ENCODE measurements around the gene QSOX1.
A peak's percentile ranks its signal among the peaks of the same experiment; 100 is the strongest.

The QSOX1 gene

DNA sequence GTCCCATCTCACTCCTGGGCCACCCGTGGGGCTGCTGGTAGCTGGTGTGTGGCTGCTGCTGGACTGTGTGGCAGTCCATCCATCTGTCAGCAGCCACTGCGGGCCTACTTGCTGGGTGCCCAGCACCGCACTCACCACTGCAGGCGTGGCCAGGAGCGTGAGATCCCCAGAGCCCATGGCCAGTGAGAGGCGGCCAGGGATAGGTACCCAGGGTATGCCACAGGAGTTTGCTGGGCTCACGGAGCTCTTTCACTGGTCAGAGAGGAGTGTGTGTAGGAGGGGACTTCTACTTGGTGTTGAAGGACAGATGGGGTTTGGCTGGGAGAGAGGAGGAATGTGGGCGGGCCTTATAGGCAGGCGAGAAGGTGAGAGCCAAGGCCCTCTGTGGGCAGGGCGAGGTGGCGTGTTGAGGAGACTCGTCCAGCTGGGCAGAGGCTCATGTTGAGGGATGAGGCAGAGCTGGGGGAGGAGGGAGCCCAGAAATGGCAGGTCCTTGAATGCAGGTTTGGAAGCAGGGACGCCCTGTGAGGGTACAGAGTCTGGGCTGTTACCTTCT is 15.0 kb downstream of the QSOX1 start:
- Mint-ChIP-seq H3K27me3 (no peaks in the 10 kb centered on the region), H3K9me3 (no peaks in the 10 kb centered on the region), H3K27ac (no peak overlapping the region), H3K4me3 (no peak overlapping the region), H3K4me1 (peaks cover 2% of the 10 kb centered on the region), H3K36me3 (no peaks in the 10 kb centered on the region)
- DNase-seq = peak; percentile 13
- CTCF ChIA-PET = interaction anchor here (0.6 to 8.2 kb wide), 6 partner anchors 9 to 463 kb away, joined by 3 to 80 read pairs (median 4); no protein-coding TSS in a partner anchor

DNA sequence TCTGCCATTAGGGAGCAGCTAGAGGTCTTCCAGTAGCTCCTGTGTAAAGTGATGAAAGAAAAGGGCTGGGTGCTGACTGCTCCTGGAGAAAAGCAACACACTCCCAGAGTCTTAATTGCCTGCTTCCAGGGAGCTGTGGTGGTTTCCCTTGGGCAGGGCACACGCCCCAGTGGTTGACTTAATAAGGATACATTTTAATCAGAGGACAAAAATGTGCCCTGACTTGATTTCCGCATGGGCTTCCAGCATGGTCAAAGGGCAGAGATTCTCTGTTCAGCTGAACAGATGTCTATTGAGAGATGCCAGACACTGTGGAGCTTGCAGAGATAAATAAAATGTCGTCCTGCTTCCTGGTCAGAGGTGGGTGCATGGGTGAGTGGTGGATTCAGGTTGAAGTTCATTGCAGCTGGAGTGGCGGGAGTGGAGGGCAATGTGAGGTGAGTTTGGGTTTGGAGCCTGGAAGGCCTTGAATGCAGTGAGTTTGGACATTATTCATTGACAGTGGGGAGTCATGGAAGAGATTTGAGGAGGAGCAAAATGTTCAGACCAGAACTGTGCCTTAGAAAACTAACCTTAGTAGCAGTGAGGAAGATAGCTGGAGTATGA is 16.0 kb downstream of the QSOX1 start:
- H3K4me3 Mint-ChIP-seq = no peak overlapping the region
- no peaks in the 10 kb centered on the region for H3K36me3 Mint-ChIP-seq
- no peak overlapping the region for H3K27ac Mint-ChIP-seq
- CTCF ChIA-PET = interaction anchor here (0.6 to 8.2 kb wide), 7 partner anchors 8 to 464 kb away, joined by 3 to 80 read pairs (median 4); no protein-coding TSS in a partner anchor
- no peaks in the 10 kb centered on the region for H3K27me3 Mint-ChIP-seq
- peaks cover 2% of the 10 kb centered on the region for H3K4me1 Mint-ChIP-seq
- no peaks in the 10 kb centered on the region for H3K9me3 Mint-ChIP-seq
- peak; percentile 8 for DNase-seq

DNA sequence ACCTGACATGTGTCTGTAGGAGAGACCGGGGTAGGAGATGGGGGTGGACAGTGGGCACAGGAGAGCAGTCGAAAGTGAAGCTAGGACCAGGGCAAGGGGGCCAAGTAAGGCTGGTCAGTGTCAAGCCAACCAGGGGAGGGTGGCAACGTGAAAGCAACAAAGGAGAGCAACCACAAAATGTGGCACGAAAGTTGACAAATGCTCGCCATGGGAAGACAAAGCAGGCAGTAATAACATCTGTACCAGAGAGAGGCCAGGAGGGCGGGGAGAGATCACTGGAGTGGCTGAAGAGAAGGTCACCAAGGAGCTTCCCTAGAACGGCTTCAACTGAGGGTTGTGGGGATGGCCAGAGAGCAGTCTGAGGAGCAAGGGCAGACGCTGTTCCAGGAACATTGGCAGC is 17.0 kb downstream of the QSOX1 start:
- CTCF ChIA-PET = interaction anchor here (0.5 to 1.9 kb wide), 3 partner anchors 296 to 362 kb away, joined by 3 to 5 read pairs (median 4); no protein-coding TSS in a partner anchor
- no peaks in the 10 kb centered on the region for H3K27me3 Mint-ChIP-seq
- DNase-seq = peak; percentile 6
- no peaks in the 10 kb centered on the region for H3K36me3 Mint-ChIP-seq
- H3K27ac Mint-ChIP-seq = no peak overlapping the region
- H3K4me3 Mint-ChIP-seq = no peak overlapping the region
- peaks cover 2% of the 10 kb centered on the region for H3K4me1 Mint-ChIP-seq
- no peaks in the 10 kb centered on the region for H3K9me3 Mint-ChIP-seq

DNA sequence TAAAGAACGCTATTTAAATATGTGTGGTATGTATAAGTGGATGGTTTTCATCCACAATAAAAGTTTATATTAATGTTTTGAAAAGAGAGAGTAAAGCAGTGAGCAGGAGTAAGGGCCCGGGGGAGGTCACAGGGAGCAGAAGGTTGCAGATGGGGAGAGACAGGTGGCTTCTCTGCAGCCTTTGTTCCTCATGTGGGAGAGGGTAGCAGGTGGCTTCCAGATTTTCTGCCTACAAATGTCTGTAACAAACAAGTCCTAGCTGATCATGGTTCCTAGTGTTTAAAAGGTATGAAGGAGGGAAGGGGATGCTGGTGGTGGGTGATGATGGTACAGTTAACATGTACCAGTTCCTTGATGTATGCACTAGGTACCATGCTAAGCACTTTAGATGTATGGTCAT is 18.8 kb downstream of the QSOX1 start:
- H3K4me3 Mint-ChIP-seq = no peak overlapping the region
- CTCF ChIA-PET = interaction anchor here (1.4 kb wide), 1 partner anchor 15 kb away, joined by 3 read pairs; no protein-coding TSS in a partner anchor

DNA sequence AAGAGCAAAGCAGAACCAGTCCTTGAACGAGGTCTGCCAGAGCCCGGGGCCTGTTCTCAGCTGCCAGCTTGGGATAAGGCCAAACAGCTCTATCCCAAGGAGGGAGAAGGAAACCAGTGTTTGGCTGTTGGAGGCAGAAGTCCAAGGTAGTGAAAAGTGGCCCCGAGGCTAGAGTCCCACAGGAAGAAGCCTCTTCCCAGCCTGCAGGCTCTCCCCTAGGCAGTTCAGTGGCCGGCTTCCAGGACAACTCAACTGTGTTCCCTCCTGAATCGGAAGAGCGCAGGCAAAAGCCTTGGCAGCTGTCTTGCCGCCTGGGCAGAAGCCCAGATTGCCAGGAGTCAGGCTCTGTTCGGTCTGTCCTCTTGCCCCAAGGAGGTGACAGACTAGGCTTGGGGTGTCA is 19.3 kb downstream of the QSOX1 start:
- CTCF ChIA-PET = interaction anchor here (1.4 kb wide), 1 partner anchor 16 kb away, joined by 3 read pairs; no protein-coding TSS in a partner anchor
- no peak for DNase-seq
- Mint-ChIP-seq H3K27ac (no peak overlapping the region), H3K4me1 (no peaks in the 10 kb centered on the region), H3K27me3 (no peaks in the 10 kb centered on the region), H3K36me3 (no peaks in the 10 kb centered on the region), H3K9me3 (no peaks in the 10 kb centered on the region), H3K4me3 (no peak overlapping the region)

More for the DNA sequence above, 18.8 kb downstream of the QSOX1 start:
- Mint-ChIP-seq H3K36me3 (no peaks in the 10 kb centered on the region), H3K9me3 (no peaks in the 10 kb centered on the region), H3K27me3 (no peaks in the 10 kb centered on the region), H3K4me1 (peaks cover 2% of the 10 kb centered on the region), H3K27ac (no peak overlapping the region)
- no peak for DNase-seq

DNA sequence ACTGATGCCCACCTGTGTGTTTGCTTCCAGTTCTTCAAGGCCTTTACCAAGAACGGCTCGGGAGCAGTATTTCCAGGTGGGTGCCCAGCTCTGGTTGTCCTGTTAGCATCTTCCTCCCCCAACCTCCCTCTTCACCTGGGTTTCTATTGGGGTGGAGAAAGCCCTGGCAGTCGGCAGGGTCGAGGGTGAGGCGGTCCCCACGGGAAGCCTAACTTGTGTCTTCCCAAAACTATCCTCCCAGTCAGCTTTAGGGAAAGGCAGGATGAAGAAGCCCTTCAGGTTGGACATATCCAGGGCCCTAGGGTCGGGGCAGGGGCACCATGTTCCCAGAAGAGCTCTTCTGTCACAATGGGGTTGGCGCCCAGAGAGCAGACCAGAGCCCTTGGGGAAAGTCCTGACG is 20.6 kb downstream of the QSOX1 start:
- Mint-ChIP-seq H3K4me3 (no peak overlapping the region), H3K27ac (no peak overlapping the region), H3K9me3 (no peaks in the 10 kb centered on the region), H3K36me3 (no peaks in the 10 kb centered on the region), H3K4me1 (no peaks in the 10 kb centered on the region), H3K27me3 (no peaks in the 10 kb centered on the region)
- CTCF ChIA-PET = interaction anchor here (1.0 to 7.8 kb wide), 4 partner anchors 8 to 366 kb away, joined by 3 to 98 read pairs (median 43); no protein-coding TSS in a partner anchor
- DNase-seq = no peak

DNA sequence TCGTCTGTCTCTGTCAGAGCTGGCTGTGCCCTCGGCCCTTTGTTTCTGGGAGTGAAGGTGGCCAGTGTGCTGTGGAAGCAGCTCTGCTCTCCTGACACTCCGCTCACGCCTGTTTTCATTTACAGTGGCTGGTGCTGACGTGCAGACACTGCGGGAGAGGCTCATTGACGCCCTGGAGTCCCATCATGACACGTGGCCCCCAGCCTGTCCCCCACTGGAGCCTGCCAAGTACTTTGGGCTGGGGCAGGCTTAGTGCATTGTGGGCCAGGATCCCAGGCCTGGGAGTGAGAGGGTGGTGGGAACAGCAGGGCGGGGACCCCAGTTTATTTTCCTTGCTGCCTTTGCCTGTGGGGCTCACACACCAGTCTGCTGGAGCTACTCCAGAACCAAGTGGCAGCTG is 21.1 kb downstream of the QSOX1 start:
- no peak for DNase-seq
- Mint-ChIP-seq H3K27ac (no peak overlapping the region), H3K9me3 (no peaks in the 10 kb centered on the region), H3K4me1 (no peaks in the 10 kb centered on the region), H3K27me3 (no peaks in the 10 kb centered on the region), H3K4me3 (no peak overlapping the region), H3K36me3 (no peaks in the 10 kb centered on the region)
- CTCF ChIA-PET = interaction anchor here (1.0 to 7.8 kb wide), 4 partner anchors 8 to 367 kb away, joined by 3 to 98 read pairs (median 43); no protein-coding TSS in a partner anchor

DNA sequence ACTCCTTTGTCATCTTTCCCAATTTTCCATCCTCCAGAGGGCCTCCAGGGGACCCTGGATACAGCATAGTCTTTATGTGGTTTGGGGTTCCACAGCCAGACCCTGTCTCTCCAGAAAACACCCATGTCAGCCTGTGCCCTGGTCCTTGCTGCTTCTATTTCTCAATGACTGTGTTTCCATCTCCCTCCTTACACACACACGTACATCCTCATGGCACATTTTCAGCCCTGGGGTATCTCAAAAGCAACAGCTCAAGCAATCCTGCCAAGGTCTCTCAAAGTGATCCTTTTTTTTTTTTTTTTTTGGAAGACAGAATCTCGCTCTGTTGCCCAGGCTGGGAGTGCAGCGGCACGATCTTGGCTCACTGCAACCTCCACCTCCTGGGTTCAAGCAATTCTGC is 22.3 kb downstream of the QSOX1 start:
- no peaks in the 10 kb centered on the region for H3K36me3 Mint-ChIP-seq
- no peak overlapping the region for H3K27ac Mint-ChIP-seq
- DNase-seq = no peak
- no peak overlapping the region for H3K4me3 Mint-ChIP-seq
- H3K9me3 Mint-ChIP-seq = no peaks in the 10 kb centered on the region
- no peaks in the 10 kb centered on the region for H3K27me3 Mint-ChIP-seq
- H3K4me1 Mint-ChIP-seq = no peaks in the 10 kb centered on the region
- CTCF ChIA-PET = interaction anchor here (1.0 to 7.8 kb wide), 8 partner anchors 10 to 472 kb away, joined by 3 to 98 read pairs (median 29); no protein-coding TSS in a partner anchor

DNA sequence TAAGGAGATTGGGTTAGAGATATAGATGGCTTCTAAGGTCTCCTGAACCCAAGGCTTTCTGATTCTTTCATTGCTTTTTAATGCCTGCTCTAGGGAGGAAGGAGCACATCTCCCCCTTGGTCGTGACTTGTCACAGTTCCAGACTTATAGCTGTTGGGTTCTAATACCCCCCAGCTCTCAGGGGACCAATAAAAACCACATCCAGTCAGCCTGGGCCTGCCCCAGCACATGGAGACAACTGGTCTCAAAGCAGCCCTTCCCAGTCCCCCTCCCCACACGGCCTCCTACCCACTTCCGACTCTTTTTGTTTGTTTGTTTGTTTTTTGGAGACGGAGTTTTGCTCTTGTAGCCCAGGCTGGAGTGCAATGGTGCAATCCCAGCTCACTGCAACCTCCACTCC is 23.3 kb downstream of the QSOX1 start:
- Mint-ChIP-seq H3K4me1 (no peaks in the 10 kb centered on the region), H3K36me3 (no peaks in the 10 kb centered on the region), H3K27me3 (no peaks in the 10 kb centered on the region), H3K4me3 (no peak overlapping the region), H3K9me3 (no peaks in the 10 kb centered on the region), H3K27ac (no peak overlapping the region)
- DNase-seq = no peak
- CTCF ChIA-PET = interaction anchor here (1.0 to 7.8 kb wide), 9 partner anchors 8 to 473 kb away, joined by 3 to 98 read pairs (median 28); no protein-coding TSS in a partner anchor

DNA sequence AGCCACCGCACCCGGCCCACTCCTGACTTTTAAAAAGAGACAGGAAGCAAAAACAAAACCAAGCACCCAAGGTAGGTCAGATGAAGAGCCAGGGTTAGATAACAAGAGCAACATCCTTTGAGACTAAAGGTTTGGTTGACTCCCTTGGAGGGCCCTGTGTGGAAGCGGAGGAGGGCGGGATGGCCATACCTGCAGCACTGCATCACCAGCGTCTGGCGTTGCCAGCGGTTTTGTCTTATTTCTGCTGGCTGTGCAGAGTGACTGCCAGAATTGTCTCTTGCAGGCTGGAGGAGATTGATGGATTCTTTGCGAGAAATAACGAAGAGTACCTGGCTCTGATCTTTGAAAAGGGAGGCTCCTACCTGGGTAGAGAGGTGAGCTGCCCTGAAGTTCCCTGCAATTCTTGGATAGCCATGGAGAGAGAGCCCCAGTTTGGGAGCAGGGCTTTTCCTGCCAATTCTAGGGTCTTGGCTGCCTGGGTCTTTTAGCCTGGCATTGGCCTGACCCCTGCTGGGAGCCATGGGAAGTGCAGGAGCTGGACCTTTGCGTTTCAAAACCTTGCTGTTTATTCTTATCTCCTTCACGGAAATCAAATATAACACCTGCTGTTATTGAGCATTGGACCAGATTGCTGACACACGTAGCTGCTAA is 24.0 kb downstream of the QSOX1 start:
- Mint-ChIP-seq H3K9me3 (no peaks in the 10 kb centered on the region), H3K4me1 (no peaks in the 10 kb centered on the region), H3K27me3 (no peaks in the 10 kb centered on the region), H3K27ac (no peak overlapping the region), H3K36me3 (no peaks in the 10 kb centered on the region), H3K4me3 (no peak overlapping the region)
- CTCF ChIA-PET = interaction anchor here (0.7 to 7.8 kb wide), 33 partner anchors 7 to 474 kb away, joined by 3 to 98 read pairs (median 4); partner anchors contain the start of gene QSOX1
- DNase-seq = peak; percentile 76

DNA sequence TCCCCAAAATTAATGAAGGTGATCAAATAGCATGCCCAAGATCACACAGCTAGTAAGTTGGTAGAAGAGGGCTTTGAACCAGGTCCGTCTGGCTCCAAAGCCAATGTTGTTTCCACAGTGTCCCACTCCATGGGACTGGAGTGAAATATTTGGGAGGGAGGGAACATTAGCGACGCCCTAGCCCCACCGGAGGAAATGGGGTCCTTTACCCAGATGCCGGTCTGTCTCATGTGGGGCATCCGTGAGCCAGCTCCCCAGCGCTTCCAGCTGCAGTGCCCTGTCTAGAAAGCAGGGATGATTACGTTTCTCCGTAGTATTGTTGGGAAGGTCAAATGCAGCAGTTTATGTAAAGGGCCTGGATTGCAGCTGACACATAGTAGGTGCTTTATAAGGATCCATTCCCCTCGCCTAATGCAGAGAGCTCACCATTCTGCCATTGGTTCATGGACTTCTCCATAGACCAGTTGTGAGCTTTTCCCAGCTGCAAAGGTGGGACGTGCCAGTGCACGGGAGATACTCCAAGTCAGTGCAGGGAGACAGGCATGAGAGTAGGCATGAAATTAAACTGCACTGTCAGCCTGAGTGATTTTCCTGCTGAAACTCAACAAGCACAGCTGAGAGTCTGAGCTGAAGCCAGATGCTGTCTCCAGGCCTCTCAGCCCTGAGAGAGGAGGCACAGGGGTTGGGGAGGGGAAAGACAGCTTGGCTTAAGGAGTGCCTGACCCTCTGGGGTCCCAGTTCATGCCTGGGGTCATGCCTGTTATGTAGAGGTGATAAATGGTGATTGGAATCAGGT is 24.7 kb downstream of the QSOX1 start:
- no peaks in the 10 kb centered on the region for H3K36me3 Mint-ChIP-seq
- CTCF ChIA-PET = interaction anchor here (0.6 to 7.8 kb wide), 36 partner anchors 8 to 474 kb away, joined by 3 to 98 read pairs (median 4); partner anchors contain the start of genes CEP350 and QSOX1
- no peaks in the 10 kb centered on the region for H3K27me3 Mint-ChIP-seq
- H3K4me3 Mint-ChIP-seq = no peak overlapping the region
- H3K9me3 Mint-ChIP-seq = no peaks in the 10 kb centered on the region
- no peaks in the 10 kb centered on the region for H3K4me1 Mint-ChIP-seq
- DNase-seq = no peak
- no peak overlapping the region for H3K27ac Mint-ChIP-seq

DNA sequence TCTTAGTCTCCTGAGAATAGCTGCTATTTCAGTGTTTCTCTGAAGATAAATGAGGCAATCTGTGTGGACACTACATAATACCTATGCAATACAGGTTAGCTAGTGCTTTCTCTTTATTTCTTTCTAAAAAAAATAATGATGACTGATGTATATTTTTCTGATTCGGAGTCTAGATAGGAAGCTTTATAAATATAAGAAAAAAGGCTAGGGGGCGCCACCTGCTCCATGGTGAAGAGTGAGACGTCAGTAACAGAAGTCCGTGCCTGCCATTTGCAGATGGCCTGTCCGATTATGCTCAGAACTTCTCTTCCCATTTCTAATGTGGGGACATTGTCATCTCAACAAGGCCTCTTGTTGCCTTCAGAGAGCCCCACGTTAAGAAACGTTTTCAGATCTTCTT is 26.4 kb downstream of the QSOX1 start:
- CTCF ChIA-PET = interaction anchor here (0.8 to 7.8 kb wide), 13 partner anchors 12 to 371 kb away, joined by 3 to 98 read pairs (median 6); no protein-coding TSS in a partner anchor
- H3K27ac Mint-ChIP-seq = no peak overlapping the region
- H3K4me3 Mint-ChIP-seq = no peak overlapping the region
- no peaks in the 10 kb centered on the region for H3K36me3 Mint-ChIP-seq
- no peaks in the 10 kb centered on the region for H3K4me1 Mint-ChIP-seq
- H3K9me3 Mint-ChIP-seq = no peaks in the 10 kb centered on the region
- no peaks in the 10 kb centered on the region for H3K27me3 Mint-ChIP-seq
- peak; percentile 40 for DNase-seq

DNA sequence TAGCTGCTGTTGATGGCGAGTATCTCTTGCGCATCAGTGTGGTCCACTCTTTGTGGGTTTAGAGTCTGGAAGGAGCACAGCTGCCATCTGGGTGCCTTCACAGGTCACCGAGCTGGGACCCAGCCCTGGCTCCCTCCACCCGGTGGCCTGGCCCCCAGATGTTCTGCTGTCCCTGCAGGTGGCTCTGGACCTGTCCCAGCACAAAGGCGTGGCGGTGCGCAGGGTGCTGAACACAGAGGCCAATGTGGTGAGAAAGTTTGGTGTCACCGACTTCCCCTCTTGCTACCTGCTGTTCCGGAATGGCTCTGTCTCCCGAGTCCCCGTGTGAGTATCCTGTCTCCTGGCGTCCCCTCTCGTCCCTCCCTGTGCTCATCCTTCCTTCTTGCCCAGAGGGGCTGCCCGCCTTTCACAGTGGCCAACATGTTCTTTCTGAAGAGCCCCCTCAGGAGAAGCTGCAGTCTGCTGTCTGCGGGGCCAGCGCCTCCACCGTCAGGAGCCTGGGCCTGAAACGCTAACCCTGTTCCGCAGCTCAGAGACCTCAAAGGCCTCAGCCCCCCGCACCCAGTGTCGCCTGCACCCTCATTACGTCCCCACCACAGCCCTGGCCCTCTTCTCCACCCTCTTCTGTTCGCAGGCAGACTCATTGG is 27.4 kb downstream of the QSOX1 start:
- DNase-seq = no peak
- CTCF ChIA-PET = interaction anchor here (2.2 to 7.8 kb wide), 3 partner anchors 15 to 315 kb away, joined by 8 to 98 read pairs (median 80); no protein-coding TSS in a partner anchor
- H3K27ac Mint-ChIP-seq = no peak overlapping the region
- H3K4me3 Mint-ChIP-seq = no peak overlapping the region
- H3K9me3 Mint-ChIP-seq = no peaks in the 10 kb centered on the region
- no peaks in the 10 kb centered on the region for H3K27me3 Mint-ChIP-seq
- no peaks in the 10 kb centered on the region for H3K4me1 Mint-ChIP-seq
- no peaks in the 10 kb centered on the region for H3K36me3 Mint-ChIP-seq
